SJCRH30 (cell line): ENCODE results near the gene SULF2. TPM values are rescaled to one million over a fixed set of nuclear protein-coding genes. Genes with fewer than 3 reads are reported as not detected.
A peak's percentile ranks its signal among the peaks of the same experiment; 100 is the strongest.

Source experiments
- DNase-seq, 2 experiments: peaks; one replicate each; pipeline ENCODE4 v3.0.0-alpha.2; 2015 to 2020
- H3K27ac ChIP-seq: fragments of 250-450 bp; sonication (Bioruptor Pico); 2 replicates; pipeline ENCODE4 v1.5.1; 2020; ENCODE audit warnings: mild to moderate bottlenecking, moderate library complexity
- H3K27me3 ChIP-seq: fragments of 250-450 bp; sonication (Bioruptor Pico); 2 replicates; pipeline ENCODE4 v1.5.1; 2020; ENCODE audit warnings: mild to moderate bottlenecking, moderate library complexity
- H3K36me3 ChIP-seq: fragments of 250-450 bp; sonication (Bioruptor Pico); 2 replicates; pipeline ENCODE4 v1.5.1; 2020; ENCODE audit warnings: mild to moderate bottlenecking, moderate library complexity
- H3K4me1 ChIP-seq: fragments of 250-450 bp; sonication (Bioruptor Pico); 2 replicates; pipeline ENCODE4 v1.5.1; 2020; ENCODE audit warnings: mild to moderate bottlenecking, moderate library complexity
- H3K4me3 ChIP-seq: fragments of 250-450 bp; sonication (Bioruptor Pico); 2 replicates; pipeline ENCODE4 v1.5.1; 2020; ENCODE audit warnings: mild to moderate bottlenecking, moderate library complexity
- H3K9me3 ChIP-seq: fragments of 250-450 bp; sonication (Bioruptor Pico); replicated peaks from 2 replicates; pipeline ENCODE4 v1.5.1; 2020; ENCODE audit warnings: mild to moderate bottlenecking, moderate library complexity
- total RNA-seq: library from RNA; depleted of rRNA; stranded (reverse); fragments of >200 nt; shearing (Covaris generic); gene quantifications from 2 replicates; pipeline ENCODE4 v1.2.3, GENCODE V29; 2014

Gene SULF2
- total RNA-seq, 1 experiment from 2014 or later: 122 TPM

- no peaks in the 10 kb centered on the region; the same call in 1 of the 2 replicates for H3K36me3 ChIP-seq
- H3K9me3 ChIP-seq: no peaks in the 10 kb centered on the region
- H3K27me3 ChIP-seq: no peaks in the 10 kb centered on the region
- H3K4me3 ChIP-seq: no peak overlapping the region
- H3K4me1 ChIP-seq: peaks cover 5% of the 10 kb centered on the region
- no peak overlapping the region for H3K27ac ChIP-seq
- no peak for DNase-seq
Measured at GRCh38 chr20:47782920-47783552, 2.2 kb downstream of the SULF2 start.

- Histone ChIP-seq H3K27me3 (no peaks in the 10 kb centered on the region), H3K27ac (no peak overlapping the region), H3K9me3 (no peaks in the 10 kb centered on the region; the same call in 1 of the 2 replicates), H3K4me1 (peaks cover 5% of the 10 kb centered on the region), H3K4me3 (no peak overlapping the region), H3K36me3 (peaks cover 5% of the 10 kb centered on the region; the same call in 1 of the 2 replicates)
- DNase-seq: no peak
Measured at GRCh38 chr20:47782076-47782475, 3.2 kb downstream of the SULF2 start.

GRCh38 chr20:47781632-47782031 lies 3.6 kb downstream of the SULF2 start:
- no peaks in the 10 kb centered on the region; the same call in 1 of the 2 replicates for H3K9me3 ChIP-seq
- peak in 1 of 2 experiments; percentile 44 for DNase-seq
- peaks cover 8% of the 10 kb centered on the region; the same call in 1 of the 2 replicates for H3K36me3 ChIP-seq
- H3K27me3 ChIP-seq: no peaks in the 10 kb centered on the region
- peaks cover under 1% of the 10 kb centered on the region for H3K4me1 ChIP-seq
- no peak overlapping the region for H3K27ac ChIP-seq
- no peak overlapping the region for H3K4me3 ChIP-seq

- H3K4me1 ChIP-seq: no peaks in the 10 kb centered on the region; the same call in 1 of the 2 replicates
- DNase-seq: no peak
Measured at GRCh38 chr20:47780720-47781389, 4.4 kb downstream of the SULF2 start.

GRCh38 chr20:47778398-47779354 lies 6.6 kb downstream of the SULF2 start:
- H3K27me3 ChIP-seq: no peaks in the 10 kb centered on the region
- no peaks in the 10 kb centered on the region; the same call in 1 of the 2 replicates for H3K9me3 ChIP-seq
- H3K27ac ChIP-seq: no peak overlapping the region
- H3K4me3 ChIP-seq: no peak overlapping the region
- no peaks in the 10 kb centered on the region; the same call in 1 of the 2 replicates for H3K4me1 ChIP-seq
- no peak for DNase-seq
- peaks cover 18% of the 10 kb centered on the region for H3K36me3 ChIP-seq

More at GRCh38 chr20:47780720-47781389, 4.4 kb downstream of the SULF2 start:
- no peaks in the 10 kb centered on the region; the same call in 1 of the 2 replicates for H3K9me3 ChIP-seq
- H3K4me3 ChIP-seq: no peak overlapping the region
- peaks cover 9% of the 10 kb centered on the region for H3K36me3 ChIP-seq
- H3K27ac ChIP-seq: no peak overlapping the region
- H3K27me3 ChIP-seq: no peaks in the 10 kb centered on the region

- H3K9me3 ChIP-seq: no peaks in the 10 kb centered on the region; the same call in 1 of the 2 replicates
- no peak for DNase-seq
- no peak overlapping the region for H3K4me3 ChIP-seq
- H3K36me3 ChIP-seq: peaks cover 29% of the 10 kb centered on the region
- H3K4me1 ChIP-seq: no peaks in the 10 kb centered on the region
- no peak overlapping the region for H3K27ac ChIP-seq
- H3K27me3 ChIP-seq: no peaks in the 10 kb centered on the region
Measured at GRCh38 chr20:47777220-47777619, 8.1 kb downstream of the SULF2 start.

- no peak overlapping the region for H3K27ac ChIP-seq
- no peaks in the 10 kb centered on the region for H3K27me3 ChIP-seq
- peaks cover 29% of the 10 kb centered on the region for H3K36me3 ChIP-seq
- no peaks in the 10 kb centered on the region for H3K4me1 ChIP-seq
- no peak overlapping the region for H3K4me3 ChIP-seq
- DNase-seq: no peak
- no peaks in the 10 kb centered on the region; the same call in 1 of the 2 replicates for H3K9me3 ChIP-seq
Measured at GRCh38 chr20:47776639-47777038, 8.6 kb downstream of the SULF2 start.

GRCh38 chr20:47775841-47776240 lies 9.4 kb downstream of the SULF2 start:
- Histone ChIP-seq H3K4me3 (no peak overlapping the region), H3K27ac (no peak overlapping the region), H3K9me3 (no peaks in the 10 kb centered on the region; the same call in 1 of the 2 replicates), H3K4me1 (no peaks in the 10 kb centered on the region), H3K27me3 (no peaks in the 10 kb centered on the region), H3K36me3 (peaks cover 29% of the 10 kb centered on the region)
- no peak for DNase-seq

- no peaks in the 10 kb centered on the region for H3K27me3 ChIP-seq
- H3K27ac ChIP-seq: no peak overlapping the region
- no peaks in the 10 kb centered on the region for H3K4me1 ChIP-seq
- DNase-seq: no peak
- no peaks in the 10 kb centered on the region; the same call in 1 of the 2 replicates for H3K9me3 ChIP-seq
- peaks cover 29% of the 10 kb centered on the region for H3K36me3 ChIP-seq
- no peak overlapping the region for H3K4me3 ChIP-seq
Measured at GRCh38 chr20:47775039-47775438, 10.2 kb downstream of the SULF2 start.

- no peak overlapping the region for H3K4me3 ChIP-seq
- DNase-seq: no peak
- no peak overlapping the region for H3K27ac ChIP-seq
- H3K4me1 ChIP-seq: no peaks in the 10 kb centered on the region
- peaks cover 29% of the 10 kb centered on the region for H3K36me3 ChIP-seq
- no peaks in the 10 kb centered on the region for H3K27me3 ChIP-seq
- H3K9me3 ChIP-seq: no peaks in the 10 kb centered on the region; the same call in 1 of the 2 replicates
Measured at GRCh38 chr20:47774131-47774777, 11.0 kb downstream of the SULF2 start.

- Histone ChIP-seq H3K27me3 (no peaks in the 10 kb centered on the region), H3K36me3 (peaks cover 29% of the 10 kb centered on the region), H3K4me3 (no peak overlapping the region), H3K27ac (no peak overlapping the region), H3K9me3 (no peaks in the 10 kb centered on the region; the same call in 1 of the 2 replicates), H3K4me1 (no peaks in the 10 kb centered on the region)
- DNase-seq: no peak
Measured at GRCh38 chr20:47773371-47773786, 11.9 kb downstream of the SULF2 start.

- H3K9me3 ChIP-seq: no peaks in the 10 kb centered on the region
- no peak for DNase-seq
- peaks cover 21% of the 10 kb centered on the region for H3K36me3 ChIP-seq
- H3K4me3 ChIP-seq: no peak overlapping the region
- no peak overlapping the region for H3K27ac ChIP-seq
- H3K4me1 ChIP-seq: peaks cover 7% of the 10 kb centered on the region
- H3K27me3 ChIP-seq: no peaks in the 10 kb centered on the region
Measured at GRCh38 chr20:47770935-47771334, 14.3 kb downstream of the SULF2 start.

- peaks cover 7% of the 10 kb centered on the region for H3K4me1 ChIP-seq
- H3K27ac ChIP-seq: no peak overlapping the region
- H3K27me3 ChIP-seq: no peaks in the 10 kb centered on the region
- no peak for DNase-seq
- H3K4me3 ChIP-seq: no peak overlapping the region
- H3K9me3 ChIP-seq: no peaks in the 10 kb centered on the region
- H3K36me3 ChIP-seq: peaks cover 18% of the 10 kb centered on the region
Measured at GRCh38 chr20:47768016-47768824, 17.1 kb downstream of the SULF2 start.
